PC-3 (cell line): ENCODE data around the gene SNX8. TPM values are rescaled to one million over a fixed set of nuclear protein-coding genes. Genes with fewer than 3 reads are reported as not detected.

Experiments used
- ATAC-seq: fragments of 200-7000 bp; cut with Tn5 transposase; 2 replicates; pipeline ENCODE4 v1.9.1; 2020; ENCODE audit warnings: mild to moderate bottlenecking, moderate library complexity
- BruUV-seq: library from RNA; stranded (reverse); fragments of 400-500 nt; replicated peaks from 2 replicates; lab custom pipeline; 2021; lab: Mats Ljungman, UMichigan
- CTCF ChIA-PET: fragments of 300-600 bp; sonication (Branson Sonifier 250); formaldehyde crosslinking; loops from one replicate; lab custom pipeline; 2022; ENCODE audit warnings: antibody characterized with exemption; lab: Charles Lee
- POLR2A ChIA-PET: fragments of 300-600 bp; sonication (Branson Sonifier 250); formaldehyde crosslinking; loops from one replicate; lab custom pipeline; 2022; ENCODE audit warnings: antibody characterized with exemption; ENCODE audit not compliant: unreplicated experiment; lab: Charles Lee
- DNase-seq: peaks from one replicate; pipeline ENCODE4 v3.0.0-alpha.2; 2015
- H2AFZ ChIP-seq: fragments of 300-600 bp; sonication (generic); 2 replicates; pipeline ENCODE4 v1.6.0; 2016; ENCODE audit warnings: antibody characterized with exemption, low read length
- H3F3A ChIP-seq: fragments of 300-600 bp; sonication (generic); one replicate; pipeline ENCODE4 v1.6.0; 2017; ENCODE audit warnings: antibody characterized with exemption, low read length, control low read depth, mild to moderate bottlenecking; ENCODE audit not compliant: unreplicated experiment
- H3K27ac ChIP-seq: fragments of 300-600 bp; sonication (generic); 2 replicates; pipeline ENCODE4 v1.5.1; 2016; ENCODE audit warnings: mild to moderate bottlenecking, low read length
- H3K27me3 ChIP-seq: fragments of 300-600 bp; sonication (generic); 2 replicates; pipeline ENCODE4 v1.6.1; 2016; ENCODE audit warnings: low read length, mixed read lengths
- H3K36me3 ChIP-seq: fragments of 300-600 bp; sonication (generic); 2 replicates; pipeline ENCODE4 v1.6.1; 2016; ENCODE audit warnings: low read depth, mixed run types, low read length, mixed read lengths
- H3K4me1 ChIP-seq: fragments of 300-600 bp; sonication (generic); 2 replicates; pipeline ENCODE4 v1.5.1; 2016; ENCODE audit warnings: low read length; ENCODE audit not compliant: insufficient read depth
- H3K4me2 ChIP-seq: fragments of 300-600 bp; sonication (generic); 2 replicates; pipeline ENCODE4 v1.6.0; 2016; ENCODE audit warnings: low read length
- H3K4me3 ChIP-seq: fragments of 300-600 bp; sonication (generic); 2 replicates; pipeline ENCODE4 v1.5.1; 2016; ENCODE audit warnings: mild to moderate bottlenecking, low read length, mixed read lengths
- H3K79me2 ChIP-seq: fragments of 300-600 bp; sonication (generic); 2 replicates; pipeline ENCODE4 v1.6.1; 2017; ENCODE audit warnings: low read length, mixed read lengths
- H3K9ac ChIP-seq: fragments of 300-600 bp; sonication (generic); 2 replicates; pipeline ENCODE4 v1.6.0; 2016; ENCODE audit warnings: mild to moderate bottlenecking, low read length
- H3K9me2 ChIP-seq: fragments of 300-600 bp; sonication (generic); replicated peaks from 2 replicates; pipeline ENCODE4 v1.6.1; 2016; ENCODE audit warnings: mixed run types, low read length, mixed read lengths
- H3K9me3 ChIP-seq: fragments of 300-600 bp; sonication (generic); 2 replicates; pipeline ENCODE4 v1.6.1; 2016; ENCODE audit warnings: low read length, mixed read lengths
- H4K20me1 ChIP-seq: fragments of 300-600 bp; sonication (generic); 2 replicates; pipeline ENCODE4 v1.6.1; 2016; ENCODE audit warnings: low read length, mixed read lengths
- CTCF ChIP-seq: fragments of 300-600 bp; sonication (generic); conservative IDR thresholded peaks from 2 replicates; pipeline ENCODE4 v1.5.1; 2017; ENCODE audit warnings: antibody characterized with exemption, low read depth, mild to moderate bottlenecking, low read length
- EZH2 ChIP-seq: fragments of 300-600 bp; sonication (generic); IDR thresholded peaks from one replicate; pipeline ENCODE4 v1.6.1; 2017; ENCODE audit warnings: antibody characterized with exemption, mild to moderate bottlenecking, low read length; ENCODE audit not compliant: unreplicated experiment
- EZH2phosphoT487 ChIP-seq: fragments of 300-600 bp; sonication (generic); IDR thresholded peaks from 2 replicates; pipeline ENCODE4 v1.6.1; 2018; ENCODE audit warnings: mild to moderate bottlenecking, antibody characterized with exemption, low read length, borderline replicate concordance
- intact Hi-C: fragments of 100-400 bp; cut with micrococcal nuclease; formaldehyde crosslinking; loops from 2 replicates; pipeline ENCODE4 v1.9.0; 2023
- total RNA-seq: library from RNA; depleted of rRNA; stranded (reverse); fragments of >200 nt; gene quantifications from 2 replicates; pipeline ENCODE4 v1.2.3, GENCODE V29; 2014

SNX8 gene
- total RNA-seq, 1 experiment from 2014 or later: 12.3 TPM

- no peak for DNase-seq
- intact Hi-C loops: no loop called here
- Histone ChIP-seq H3K27me3 (no peaks in the 10 kb centered on the region), H3K9me2 (no peaks in the 10 kb centered on the region), H3K4me3 (no peak overlapping the region), H3F3A (no peaks in the 10 kb centered on the region), H3K36me3 (peaks cover 13% of the 10 kb centered on the region), H2AFZ (no peak overlapping the region), H3K27ac (no peak overlapping the region), H3K9me3 (no peaks in the 10 kb centered on the region), H3K4me1 (no peaks in the 10 kb centered on the region), H3K9ac (no peak overlapping the region), H3K4me2 (no peak overlapping the region), H3K79me2 (no peaks in the 10 kb centered on the region), H4K20me1 (no peaks in the 10 kb centered on the region)
- TF ChIP-seq EZH2phosphoT487 (no peak), EZH2 (no peak), CTCF (no peak)
- POLR2A ChIA-PET: interaction anchor here (0.6 kb wide), 1 partner anchor 28 kb away, joined by 6 read pairs; no protein-coding TSS in a partner anchor
- BruUV-seq: no TSS peak
- no peak; the same call in 1 of the 2 replicates for ATAC-seq
- CTCF ChIA-PET: no interaction called here
These were observed 110.4 kb downstream of the SNX8 start for GRCh38 chr7:2203766-2204300.

- no peaks in the 10 kb centered on the region for H4K20me1 ChIP-seq
- H3K27me3 ChIP-seq: no peaks in the 10 kb centered on the region
- no TSS peak for BruUV-seq
- peaks cover 7% of the 10 kb centered on the region for H3K36me3 ChIP-seq
- no peaks in the 10 kb centered on the region for H3K79me2 ChIP-seq
- intact Hi-C loops: no loop called here
- DNase-seq: no peak
- no peak overlapping the region for H3K4me2 ChIP-seq
- POLR2A ChIA-PET: interaction anchor here (0.6 kb wide), 1 partner anchor 28 kb away, joined by 6 read pairs; no protein-coding TSS in a partner anchor
- no peaks in the 10 kb centered on the region for H3F3A ChIP-seq
- H3K9ac ChIP-seq: no peak overlapping the region
- no peak overlapping the region for H3K4me3 ChIP-seq
- TF ChIP-seq CTCF (no peak), EZH2 (no peak), EZH2phosphoT487 (no peak)
- no peak for ATAC-seq
- H3K9me2 ChIP-seq: no peaks in the 10 kb centered on the region
- no peak overlapping the region for H2AFZ ChIP-seq
- H3K4me1 ChIP-seq: no peaks in the 10 kb centered on the region
- H3K9me3 ChIP-seq: no peaks in the 10 kb centered on the region
- no peak overlapping the region for H3K27ac ChIP-seq
- CTCF ChIA-PET: no interaction called here
These were observed 111.1 kb downstream of the SNX8 start for GRCh38 chr7:2202901-2203765.

GRCh38 chr7:2202361-2202761 lies 111.9 kb downstream of the SNX8 start:
- no peaks in the 10 kb centered on the region for H3K27me3 ChIP-seq
- H3K9ac ChIP-seq: no peak overlapping the region
- ChIA-PET CTCF (no interaction called here), POLR2A (no interaction called here)
- no peaks in the 10 kb centered on the region for H3K4me1 ChIP-seq
- no peaks in the 10 kb centered on the region for H3K9me2 ChIP-seq
- no peaks in the 10 kb centered on the region for H3K9me3 ChIP-seq
- ATAC-seq (no peak), DNase-seq (no peak)
- H3K36me3 ChIP-seq: peaks cover 3% of the 10 kb centered on the region
- no peak overlapping the region for H2AFZ ChIP-seq
- BruUV-seq: no TSS peak
- no peaks in the 10 kb centered on the region for H4K20me1 ChIP-seq
- intact Hi-C loops: no loop called here
- H3K4me2 ChIP-seq: no peak overlapping the region
- H3F3A ChIP-seq: no peaks in the 10 kb centered on the region
- no peak overlapping the region for H3K4me3 ChIP-seq
- no peaks in the 10 kb centered on the region for H3K79me2 ChIP-seq
- TF ChIP-seq CTCF: no peak
- H3K27ac ChIP-seq: no peak overlapping the region
